K562 (cell line): ENCODE results near the gene C14orf180. TPM values are rescaled to one million over a fixed set of nuclear protein-coding genes. Genes with fewer than 3 reads are reported as not detected.

Experiments used
- ATAC-seq: fragments of 200-7000 bp; cut with Tn5 transposase; 3 replicates; pipeline ENCODE4 v1.9.1; 2020; ENCODE audit warnings: moderate library complexity
- BruUV-seq: library from RNA; stranded (reverse); fragments of 400-500 nt; replicated peaks from 2 replicates; lab custom pipeline; 2021; lab: Mats Ljungman, UMichigan
- CTCF ChIA-PET: fragments of 300-600 bp; formaldehyde crosslinking; extraction: SDS; loops from one replicate; lab custom pipeline; 2021; ENCODE audit warnings: low intra/inter-chr PET ratio; lab: Yijun Ruan, JAX
- POLR2A ChIA-PET: fragments of 300-600, 350-650 bp; sonication (Branson Sonifier 250); formaldehyde crosslinking; extraction: SDS; loops from one replicate; lab custom pipeline; 2021; ENCODE audit warnings: antibody characterized with exemption, inconsistent platforms; lab: Yijun Ruan, JAX
- DNase-seq, 4 experiments: peaks; one replicate each; pipeline versions ENCODE4 v3.0.0 to v3.0.0-alpha.2; 2011 to 2018; ENCODE audit warnings: low spot score in 3 of 4, mixed read lengths in 3 of 4; ENCODE audit errors: extremely low read depth in 1 of 4
- FAIRE-seq: peaks from 2 replicates; lab custom pipeline; 2011; peaks lifted over from hg19 to GRCh38; lab: Jason Lieb, UNC
- H2AFZ ChIP-seq: 2 replicates; pipeline ENCODE4 v1.6.0; 2011; ENCODE audit warnings: low read depth, low read length, control low read depth, inconsistent platforms
- H3K27ac ChIP-seq: fragments of 200-600 bp; 3 replicates; pipeline ENCODE4 v1.8.0; 2011; ENCODE audit warnings: low read depth, mild to moderate bottlenecking, control low read depth, inconsistent platforms, low read length, moderate library complexity, mixed read lengths; ENCODE audit errors: extremely low read depth
- H3K27me3 ChIP-seq, 2 experiments: fragments of 300-600 bp in 1 of 2; 2 replicates in 1 of 2; 3 replicates in 1 of 2; pipeline versions ENCODE4 v1.6.0 to v1.8.0; 2011; ENCODE audit warnings: inconsistent platforms in 2 of 2, low read length in 2 of 2, mild to moderate bottlenecking in 1 of 2, mixed read lengths in 1 of 2, moderate library complexity in 1 of 2; ENCODE audit not compliant: control insufficient read depth in 2 of 2, insufficient read depth in 2 of 2
- H3K36me3 ChIP-seq: fragments of 300-600 bp; 3 replicates; pipeline ENCODE4 v1.8.0; 2011; ENCODE audit warnings: mild to moderate bottlenecking, low read length, inconsistent platforms; ENCODE audit not compliant: control insufficient read depth, insufficient read depth
- H3K4me1 ChIP-seq, 2 experiments: fragments of 200-600 bp in 1 of 2; replicated peaks in 1 of 2; 2 replicates in 1 of 2; 3 replicates in 1 of 2; pipeline versions ENCODE4 v1.5.1 to v1.8.0; 2011; ENCODE audit warnings: inconsistent platforms in 2 of 2, low read length in 2 of 2, mild to moderate bottlenecking in 1 of 2, mixed read lengths in 1 of 2, moderate library complexity in 1 of 2; ENCODE audit not compliant: control insufficient read depth in 2 of 2, insufficient read depth in 2 of 2
- H3K4me2 ChIP-seq: 2 replicates; pipeline ENCODE4 v1.6.1; 2011; ENCODE audit warnings: low read length, control low read depth, inconsistent platforms, mixed read lengths; ENCODE audit not compliant: insufficient read depth
- H3K4me3 ChIP-seq: fragments of 200-600 bp; sonication (generic), shearing (Covaris generic); 2 replicates; pipeline ENCODE4 v1.5.1; 2016; ENCODE audit warnings: control low read depth, inconsistent platforms
- H3K79me2 ChIP-seq: fragments of 200-600 bp; 3 replicates; pipeline ENCODE4 v1.8.0; 2011; ENCODE audit warnings: low read length, inconsistent platforms; ENCODE audit not compliant: control insufficient read depth, insufficient read depth
- H3K9ac ChIP-seq, 2 experiments: 2 replicates each; pipeline versions ENCODE4 v1.6.0 to v1.6.1; 2011; ENCODE audit warnings: low read depth in 2 of 2, low read length in 2 of 2, control low read depth in 1 of 2, inconsistent platforms in 1 of 2, mild to moderate bottlenecking in 1 of 2, mixed read lengths in 1 of 2; ENCODE audit not compliant: insufficient read depth in 1 of 2
- H3K9me1 ChIP-seq: one replicate; pipeline ENCODE4 v1.6.0; 2011; ENCODE audit warnings: inconsistent platforms, mild to moderate bottlenecking, low read length, moderate library complexity; ENCODE audit not compliant: control insufficient read depth, insufficient read depth
- H3K9me3 ChIP-seq: replicated peaks from 2 replicates; pipeline ENCODE4 v1.5.1; 2011; ENCODE audit warnings: low read depth, low read length, inconsistent platforms; ENCODE audit not compliant: control insufficient read depth, insufficient read depth
- H4K20me1 ChIP-seq: replicated peaks from 2 replicates; pipeline ENCODE4 v1.6.1; 2011; ENCODE audit warnings: low read length, inconsistent platforms, mixed read lengths; ENCODE audit not compliant: control insufficient read depth, insufficient read depth
- ARNT ChIP-seq, 2 experiments: fragments of 450-650 bp; IDR thresholded peaks; 2 replicates each; pipeline ENCODE4 v1.6.1; 2016; ENCODE audit warnings: mild to moderate bottlenecking in 1 of 2
- CBX3 ChIP-seq, 2 experiments: IDR thresholded peaks; 1 replicate in 1 of 2; 2 replicates in 1 of 2; pipeline ENCODE4 v1.6.1; 2012; ENCODE audit warnings: inconsistent platforms in 2 of 2, low read length in 2 of 2, borderline replicate concordance in 1 of 2, control low read depth in 1 of 2
- GMEB1 ChIP-seq: fragments of 250-450 bp; sonication (Bioruptor Pico); IDR thresholded peaks from 2 replicates; pipeline ENCODE4 v1.4.0; 2020; ENCODE audit warnings: mild to moderate bottlenecking
- HDAC2 ChIP-seq: fragments of 450-650 bp; IDR thresholded peaks from 2 replicates; pipeline ENCODE4 v1.6.1; 2016; ENCODE audit warnings: mild to moderate bottlenecking
- HNRNPK ChIP-seq: fragments of 200-400 bp; formaldehyde crosslinking; IDR thresholded peaks from one replicate; pipeline ENCODE4 v1.6.1; 2018; ENCODE audit warnings: mild to moderate bottlenecking, low read depth, low read length; ENCODE audit not compliant: poor library complexity, severe bottlenecking
- MAZ ChIP-seq, 2 experiments: fragments of 450-650 bp in 1 of 2; sonication (generic) in 1 of 2; formaldehyde crosslinking; IDR thresholded peaks in 1 of 2; conservative IDR thresholded peaks in 1 of 2; 2 replicates each; pipeline versions ENCODE4 v1.4.0 to v1.5.0; 2020; ENCODE audit warnings: mild to moderate bottlenecking in 1 of 2, missing genetic modification reagents in 1 of 2
- MCM2 ChIP-seq: fragments of 450-650 bp; IDR thresholded peaks from 2 replicates; pipeline ENCODE4 v1.6.1; 2017; ENCODE audit warnings: low read depth, mild to moderate bottlenecking
- MIER1 ChIP-seq: fragments of 450-650 bp; IDR thresholded peaks from 2 replicates; pipeline ENCODE4 v1.6.1; 2016; ENCODE audit warnings: antibody characterized with exemption, mild to moderate bottlenecking, low read depth
- MTF1 ChIP-seq: fragments of 250-450 bp; sonication (Bioruptor Pico); IDR thresholded peaks from 2 replicates; pipeline ENCODE4 v1.9.0; 2021; ENCODE audit warnings: moderate library complexity, mild to moderate bottlenecking, inconsistent platforms, borderline replicate concordance
- POLR3A ChIP-seq: IDR thresholded peaks from 2 replicates; pipeline ENCODE4 v1.6.1; 2011; ENCODE audit warnings: borderline replicate concordance, mild to moderate bottlenecking, moderate library complexity; ENCODE audit not compliant: insufficient read length, insufficient read depth; ENCODE audit errors: extremely low read depth
- RHOXF2B ChIP-seq: fragments of 250-450 bp; sonication (Bioruptor Pico); conservative IDR thresholded peaks from 2 replicates; pipeline ENCODE4 v1.5.1; 2021
- TFAM ChIP-seq: fragments of 250-450 bp; sonication (Bioruptor Pico); conservative IDR thresholded peaks from 2 replicates; pipeline ENCODE4 v1.5.0; 2021; ENCODE audit warnings: mild to moderate bottlenecking, moderate library complexity
- ZBTB2 ChIP-seq: fragments of 450-650 bp; IDR thresholded peaks from 2 replicates; pipeline ENCODE4 v1.6.1; 2016; ENCODE audit warnings: antibody characterized with exemption
- ZFP36 ChIP-seq: fragments of 150-350 bp; IDR thresholded peaks from 2 replicates; pipeline ENCODE4 v1.6.1; 2018; ENCODE audit warnings: low read length, low read depth; ENCODE audit not compliant: partially characterized antibody
- ZNF165 ChIP-seq: fragments of 250-450 bp; sonication (Bioruptor Pico); IDR thresholded peaks from 2 replicates; pipeline ENCODE4 v1.4.0; 2020; ENCODE audit warnings: borderline replicate concordance
- ZNF311 ChIP-seq: fragments of 250-450 bp; sonication (Bioruptor Pico); IDR thresholded peaks from 2 replicates; pipeline ENCODE4 v1.4.0; 2020; ENCODE audit warnings: mild to moderate bottlenecking, moderate library complexity
- ZNF551 ChIP-seq: fragments of 250-450 bp; sonication (Bioruptor Pico); IDR thresholded peaks from 2 replicates; pipeline ENCODE4 v1.5.0; 2021; ENCODE audit warnings: mild to moderate bottlenecking, moderate library complexity
- WGBS: fragments of 100-300 bp; shearing (Covaris generic); methylation state at CpG from one replicate; pipeline ENCODE4 v1.1.6; 2016; ENCODE audit warnings: low coverage, mixed read lengths; ENCODE audit not compliant: insufficient coverage; ENCODE audit errors: missing lambda C conversion rate; 5-methylcytosine and 5-hydroxymethylcytosine counted together
- in situ Hi-C: fragments of 300-500 bp; cut with MboI; formaldehyde crosslinking; loops from 4 replicates; pipeline ENCODE4 v1.15.0; 2018; ENCODE audit warnings: inconsistent platforms, mixed read lengths
- intact Hi-C: fragments of 100-400 bp; cut with micrococcal nuclease; formaldehyde crosslinking; loops from 2 replicates; pipeline ENCODE4 v1.14.2; 2022
- polyA plus RNA-seq, 8 experiments: library from polyadenylated mRNA; depleted of rRNA in 4 of 8; stranded (reverse) in 5 of 8; unstranded in 3 of 8; fragments of >200 nt; fragmentation: Nextera tagmentation in 2 of 8; fragmentation: Illumina TruSeq in 1 of 8; extraction: Ambion mirVana in 2 of 8; extraction: Trizol in 1 of 8; gene quantifications; 2 replicates each; pipeline versions ENCODE4 v1.2.1 to v1.2.3, GENCODE V29; 2011 to 2014; ENCODE audit warnings: inconsistent platforms in 1 of 8, missing spikeins in 1 of 8
- total RNA-seq, 7 experiments: library from RNA; depleted of rRNA in 6 of 7; stranded (reverse); fragments of >200 nt in 6 of 7; fragmentation: Illumina TruSeq in 2 of 7; extraction: Trizol in 2 of 7; gene quantifications; 2 replicates each; pipeline versions ENCODE4 v1.2.1 to v1.2.3, GENCODE V29; 2011 to 2021; ENCODE audit warnings: low replicate concordance in 1 of 7

The C14orf180 gene
- total and polyA plus RNA-seq, 9 of the 15 experiments (the other 6 are each of a cell fraction or from before 2014, with no cell fraction given) = not detected

GRCh38 chr14:104567141-104567956 is 12.2 kb upstream of the C14orf180 start:
- H3K79me2 ChIP-seq = no peaks in the 10 kb centered on the region
- TF ChIP-seq ARNT (IDR thresholded peaks at IDR 0.05) (no peak), GMEB1 (no peak), ZNF551 (CRISPR knock-in tag) (no peak), TFAM (no peak), ZNF311 (CRISPR knock-in tag) (no peak), CBX3 (IDR thresholded peaks at IDR 0.05; ENCODE audit: borderline replicate concordance in 1 of 2, low read length in 2 of 2) (no peak), MTF1 (CRISPR knock-in tag) (no peak), ZFP36 (no peak), RHOXF2B (CRISPR knock-in tag) (no peak), ZNF165 (CRISPR knock-in tag) (no peak), MCM2 (no peak), HNRNPK (no peak), POLR3A (no peak), MAZ (CRISPR knock-in tag; conservative IDR thresholded peaks at IDR 0.05 in 1 of 2, IDR thresholded peaks at IDR 0.05 in 1 of 2) (no peak), MIER1 (no peak), HDAC2 (no peak), ZBTB2 (no peak)
- FAIRE-seq (no peak), DNase-seq (peak in 1 of 4 experiments; percentile 17), ATAC-seq (no peak)
- H3K27ac ChIP-seq = no peak overlapping the region
- H3K4me1 ChIP-seq = peaks cover 0 to 49% of the 10 kb centered on the region in 2 experiments; a peak in 2 of 5 replicates
- POLR2A ChIA-PET = no interaction called here
- CTCF ChIA-PET = no interaction called here
- in situ Hi-C loops (no loop called here), intact Hi-C loops (loop anchor here (10.0 kb wide), 1 partner anchor 57 kb away; no protein-coding TSS in a partner anchor)
- peaks cover 0 to 42% of the 10 kb centered on the region in 2 experiments; a peak in 3 of 5 replicates for H3K27me3 ChIP-seq
- 4% methylated on average over 21 of the region's 27 CpGs for WGBS
- H3K9me1 ChIP-seq = no peaks in the 10 kb centered on the region
- no peak overlapping the region for H3K9ac ChIP-seq
- H3K36me3 ChIP-seq = no peaks in the 10 kb centered on the region
- no peaks in the 10 kb centered on the region for H3K9me3 ChIP-seq
- no peaks in the 10 kb centered on the region; the same call in none of the 2 replicates for H4K20me1 ChIP-seq
- BruUV-seq = no TSS peak
- H3K4me3 ChIP-seq = no peak overlapping the region
- H2AFZ ChIP-seq = no peak overlapping the region
- H3K4me2 ChIP-seq = no peak overlapping the region
